Breast epithelium (tissue), 4 donors: ENCODE results near the gene IER2. TPM values are rescaled to one million over a fixed set of nuclear protein-coding genes. Genes with fewer than 3 reads are reported as not detected.
A peak's percentile ranks its signal among the peaks of the same experiment; 100 is the strongest.
"Not testable (repeated sequence)": the region's sequence is repeated elsewhere in the genome, so short reads cannot be mapped to it uniquely, and the experiment has no call there.

Experiments used
- DNase-seq, 2 donors: peaks; one replicate each; pipeline ENCODE4 v3.0.0-alpha.2; 2019; ENCODE audit warnings: low spot score in 2 of 2
- H3K27ac ChIP-seq, 2 donors: fragments of 200-600 bp; sonication (generic) in 1 of 2; one replicate each; pipeline ENCODE4 v1.5.1; 2016 to 2019; ENCODE audit warnings: mild to moderate bottlenecking in 1 of 2
- H3K27me3 ChIP-seq, 2 donors: fragments of 200-600 bp; sonication (generic) in 1 of 2; one replicate each; pipeline versions ENCODE4 v1.5.1 to v1.6.0; 2017 to 2019; ENCODE audit warnings: control low read depth in 1 of 2, mild to moderate bottlenecking in 1 of 2
- H3K36me3 ChIP-seq: fragments of 200-600 bp; one replicate; pipeline ENCODE4 v1.5.1; 2019
- H3K4me1 ChIP-seq, 2 donors: fragments of 200-600 bp; sonication (generic); one replicate each; pipeline ENCODE4 v1.5.1; 2016 to 2019; ENCODE audit warnings: control low read depth in 1 of 2
- H3K4me3 ChIP-seq, 3 donors: fragments of 200-600 bp; sonication (generic); 1 replicate in 2 of 3; 2 replicates in 1 of 3; pipeline ENCODE4 v1.5.1; 2016 to 2019; ENCODE audit warnings: mild to moderate bottlenecking in 3 of 3, moderate library complexity in 2 of 3
- H3K9me3 ChIP-seq, 2 donors: fragments of 200-600 bp; sonication (generic) in 1 of 2; one replicate each; pipeline ENCODE4 v1.5.1; 2016 to 2019; ENCODE audit warnings: control low read depth in 1 of 2
- CTCF ChIP-seq, 3 donors: fragments of 450-650 bp; IDR thresholded peaks; one replicate each; pipeline ENCODE4 v1.5.1; 2016 to 2017; ENCODE audit warnings: antibody characterized with exemption in 3 of 3, mild to moderate bottlenecking in 3 of 3, moderate library complexity in 3 of 3
- POLR2A ChIP-seq: fragments of 450-650 bp; IDR thresholded peaks from one replicate; pipeline ENCODE4 v1.6.1; 2016; ENCODE audit warnings: antibody characterized with exemption, mild to moderate bottlenecking, moderate library complexity
- POLR2AphosphoS5 ChIP-seq, 3 donors: sonication (generic); formaldehyde crosslinking; IDR thresholded peaks; one replicate each; pipeline ENCODE4 v1.6.1; 2017; ENCODE audit warnings: antibody characterized with exemption in 3 of 3
- intact Hi-C: fragments of 100-400 bp; cut with DNase I; formaldehyde crosslinking; loops from one replicate; pipeline ENCODE4 v1.15.1; 2023; ENCODE audit warnings: low total_unique reads
- total RNA-seq, 3 donors: library from RNA; depleted of rRNA; stranded (reverse); fragments of >200 nt; gene quantifications; one replicate each; pipeline ENCODE4 v1.1.0, GENCODE V29; 2016

IER2 gene
- total RNA-seq, 3 donors from 2014 or later, result 20.6 to 146 (median 79.6) TPM

GRCh38 chr19:13139633-13140311, 10.4 kb upstream of the IER2 start:
- no peak for DNase-seq
- TF ChIP-seq CTCF (IDR thresholded peaks at IDR 0.05), result no peak
- no peak for TF ChIP-seq POLR2A
- TF ChIP-seq POLR2AphosphoS5 (IDR thresholded peaks at IDR 0.05), result no peak
- H3K4me3 ChIP-seq, result no peak overlapping the region
- H3K4me1 ChIP-seq, result no peaks in the 10 kb centered on the region
- peak overlapping the region in 1 of 2 donors; percentile 38 for H3K27ac ChIP-seq
- no peaks in the 10 kb centered on the region for H3K9me3 ChIP-seq
- peaks cover 5% of the 10 kb centered on the region for H3K36me3 ChIP-seq
- intact Hi-C loops, result no loop called here
- no peaks in the 10 kb centered on the region for H3K27me3 ChIP-seq

- intact Hi-C loops, result loop anchor here (1.0 kb wide), 1 partner anchor 11 kb away; no protein-coding TSS in a partner anchor
- no peak overlapping the region for H3K27ac ChIP-seq
- no peak for DNase-seq
- H3K27me3 ChIP-seq, result no peaks in the 10 kb centered on the region
- no peak overlapping the region for H3K4me3 ChIP-seq
- H3K36me3 ChIP-seq, result no peaks in the 10 kb centered on the region
- TF ChIP-seq POLR2A (no peak), CTCF (IDR thresholded peaks at IDR 0.05) (no peak), POLR2AphosphoS5 (IDR thresholded peaks at IDR 0.05) (no peak)
- peaks cover 0 to 5% of the 10 kb centered on the region in 2 donors for H3K4me1 ChIP-seq
- no peaks in the 10 kb centered on the region for H3K9me3 ChIP-seq
These were observed 3.2 kb upstream of the IER2 start for GRCh38 chr19:13146763-13147563.

GRCh38 chr19:13149173-13149627, 1.0 kb upstream of the IER2 start:
- H3K9me3 ChIP-seq, H3K4me1 ChIP-seq, H3K36me3 ChIP-seq, H3K27me3 ChIP-seq, intact Hi-C loops: not testable (repeated sequence)
- DNase-seq, result peak in 1 of 2 donors; percentile 46
- Histone ChIP-seq H3K27ac (peak overlapping the region; percentile 99 to 100), H3K4me3 (peak overlapping the region; percentile 72 to 84 (median 77))

- DNase-seq, result peak in 1 of 2 donors; percentile 32
- H3K4me3 ChIP-seq, result peak overlapping the region; percentile 72 to 84 (median 77)
- intact Hi-C loops, result no loop called here
- H3K36me3 ChIP-seq, result no peaks in the 10 kb centered on the region
- TF ChIP-seq POLR2AphosphoS5 (IDR thresholded peaks at IDR 0.05) (no peak), POLR2A (no peak), CTCF (IDR thresholded peaks at IDR 0.05) (no peak)
- H3K27me3 ChIP-seq, result no peaks in the 10 kb centered on the region
- H3K27ac ChIP-seq, result peak overlapping the region; percentile 99 to 100
- peaks cover 0 to 5% of the 10 kb centered on the region in 2 donors for H3K4me1 ChIP-seq
- no peaks in the 10 kb centered on the region for H3K9me3 ChIP-seq
These were observed 504 bp upstream of the IER2 start for GRCh38 chr19:13149628-13150186.

GRCh38 chr19:13150931-13151604, 857 bp downstream of the IER2 start:
- intact Hi-C loops, result no loop called here
- Histone ChIP-seq H3K4me3 (peak overlapping the region; percentile 72 to 84 (median 77)), H3K27me3 (no peaks in the 10 kb centered on the region), H3K36me3 (no peaks in the 10 kb centered on the region), H3K9me3 (no peaks in the 10 kb centered on the region), H3K27ac (peak overlapping the region; percentile 99 to 100), H3K4me1 (peaks cover 5 to 6% of the 10 kb centered on the region in 2 donors)
- peak in 1 of 2 donors; percentile 48 for DNase-seq
- no peak for TF ChIP-seq POLR2AphosphoS5 (IDR thresholded peaks at IDR 0.05)
- no peak for TF ChIP-seq CTCF (IDR thresholded peaks at IDR 0.05)
- TF ChIP-seq POLR2A, result no peak
